EH (cell line): ENCODE results near the gene BMI1.

ENCODE experiments used
- DNase-seq: peaks from one replicate; pipeline ENCODE4 v3.0.0-alpha.2; 2015; ENCODE audit warnings: low read depth

BMI1 gene

DNA sequence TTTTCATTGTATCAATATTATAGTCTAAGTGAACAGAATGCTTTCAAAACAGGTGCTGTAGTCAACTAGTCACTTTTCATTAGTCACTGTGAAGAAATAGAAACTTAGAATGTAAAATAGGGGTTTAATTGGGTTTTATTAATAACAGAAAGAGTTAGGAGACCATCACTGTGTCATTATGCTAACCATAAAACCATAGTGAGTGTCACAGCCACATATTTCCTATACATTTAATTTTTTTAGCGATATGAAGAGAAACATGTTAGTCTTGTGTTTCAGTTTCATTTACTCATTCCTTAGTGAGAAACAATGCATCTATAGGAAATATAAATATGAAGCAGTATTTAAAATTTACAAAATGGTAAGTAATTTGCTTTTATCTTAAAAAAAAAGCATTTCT is 46.6 kb downstream of the BMI1 start:
- no peak for DNase-seq

DNA sequence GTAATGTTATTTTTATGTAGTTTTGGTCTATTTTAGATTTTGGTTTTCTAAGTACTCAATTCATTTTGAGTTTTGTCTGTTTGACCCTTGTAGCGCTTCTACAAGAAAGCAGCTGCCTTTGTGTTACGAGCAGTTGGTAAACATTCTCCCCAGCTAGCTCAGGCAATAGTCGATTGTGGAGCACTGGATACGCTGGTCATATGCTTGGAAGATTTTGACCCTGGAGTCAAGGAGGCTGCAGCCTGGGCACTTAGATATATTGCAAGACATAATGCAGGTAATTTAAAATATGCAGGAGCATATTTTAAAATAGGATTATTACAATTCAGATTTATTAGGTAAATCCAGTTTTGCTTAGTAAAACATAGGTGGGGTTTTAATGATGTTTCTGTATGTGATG is 47.5 kb downstream of the BMI1 start:
- no peak for DNase-seq

DNA sequence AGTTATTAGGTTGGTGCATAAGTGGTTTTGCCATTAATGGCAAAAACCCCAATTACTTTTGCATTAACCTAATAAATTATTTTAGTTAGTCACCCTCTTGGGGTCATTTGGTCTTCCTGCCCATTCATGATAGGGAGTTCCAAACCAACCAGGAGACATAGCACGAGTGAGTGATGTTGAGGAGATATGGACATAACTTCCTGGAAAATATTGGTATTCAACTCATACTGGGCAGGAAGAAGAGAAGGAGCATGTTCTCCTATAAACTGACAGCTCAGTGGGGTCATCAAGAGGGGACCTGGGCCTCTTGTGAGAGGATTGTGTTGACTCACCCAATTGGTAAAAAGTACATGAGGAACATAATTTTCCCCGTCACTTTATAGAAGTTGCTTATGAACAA is 48.1 kb downstream of the BMI1 start:
- no peak for DNase-seq

DNA sequence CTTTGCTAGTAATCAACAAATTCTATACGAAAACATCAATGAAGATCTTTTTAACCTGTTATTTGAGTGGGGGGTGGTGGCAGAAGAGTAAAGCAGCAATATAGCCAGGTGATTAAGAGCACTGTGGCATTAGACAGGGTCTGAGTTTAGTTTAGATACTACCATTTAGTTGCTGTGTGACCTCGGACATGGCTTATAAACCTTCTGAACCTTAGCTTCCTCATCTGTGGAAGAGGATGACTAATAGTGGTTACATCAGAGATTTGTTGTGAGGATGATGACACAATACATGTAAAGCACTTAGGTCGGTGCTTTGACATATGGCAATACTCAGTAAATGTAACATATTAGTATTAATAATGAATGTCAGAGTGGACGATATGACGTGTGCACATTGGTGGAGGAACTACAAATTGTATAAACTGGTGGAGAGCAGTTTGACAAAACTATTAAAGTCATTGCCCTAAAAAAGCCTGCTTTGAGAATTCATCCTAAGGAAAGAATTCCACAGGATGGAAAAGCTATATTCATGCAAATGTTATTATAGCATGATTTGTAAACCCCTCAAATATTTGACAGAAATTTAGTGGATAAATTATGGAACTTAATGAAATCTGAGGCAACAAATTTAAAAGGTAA is 48.7 kb downstream of the BMI1 start:
- peak; percentile 1 for DNase-seq

DNA sequence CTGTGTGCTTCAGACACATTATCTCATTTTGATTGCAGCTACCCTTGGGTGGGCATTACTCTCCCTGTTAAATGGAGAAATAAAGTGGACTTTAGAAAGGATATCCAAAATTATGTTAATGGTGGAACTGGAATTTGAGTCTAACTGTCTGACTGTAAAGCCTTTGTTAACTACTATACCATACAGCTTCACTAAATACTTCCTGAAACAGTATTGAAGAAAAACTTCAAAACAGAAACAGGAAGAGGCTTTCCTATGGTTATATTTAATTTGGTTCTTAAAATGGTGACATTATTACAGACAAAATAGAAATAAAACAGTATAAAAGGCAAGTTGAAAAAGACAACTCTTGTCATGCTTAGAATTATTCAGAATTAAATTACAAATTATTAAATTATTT is 49.4 kb downstream of the BMI1 start:
- no peak for DNase-seq

DNA sequence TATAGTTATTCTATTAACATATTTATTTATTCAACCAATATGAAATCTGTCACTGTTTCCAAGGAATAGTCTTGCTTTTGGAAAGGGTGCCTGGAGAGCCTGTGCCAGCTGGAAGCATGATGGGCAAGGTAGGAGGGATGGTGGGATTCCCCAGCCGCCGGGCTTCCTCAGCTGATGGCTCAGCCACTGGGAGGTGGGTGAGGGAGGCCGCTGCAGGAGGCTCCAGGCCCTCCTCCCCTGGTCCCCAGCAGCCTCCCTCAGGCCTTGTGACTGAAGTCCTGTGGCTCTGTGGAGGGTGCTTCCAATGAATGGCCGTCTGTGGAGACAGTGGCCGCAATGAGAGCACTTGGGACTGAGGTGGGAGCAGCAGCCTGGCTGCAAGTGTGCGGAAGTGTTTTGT is 51.4 kb downstream of the BMI1 start:
- DNase-seq = no peak

DNA sequence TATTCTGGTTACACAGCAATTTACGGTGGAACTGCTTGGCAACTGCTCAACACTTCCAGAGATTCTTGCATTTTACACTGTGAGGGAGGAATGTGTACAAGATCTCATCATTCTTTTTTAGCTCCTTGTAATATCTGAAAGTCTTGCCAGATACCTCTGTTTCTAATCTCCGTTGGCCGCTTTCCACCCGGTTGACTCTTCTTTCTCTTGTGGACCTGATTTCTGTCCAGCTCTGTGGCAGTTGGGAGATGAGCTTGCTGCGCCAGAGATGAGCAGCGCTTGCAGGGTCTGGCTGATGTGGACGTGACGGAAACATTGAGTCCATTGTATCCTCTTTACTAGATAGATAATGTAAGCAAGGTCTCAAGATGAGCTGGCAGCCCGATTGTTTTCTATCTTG is 52.0 kb downstream of the BMI1 start:
- DNase-seq = no peak

DNA sequence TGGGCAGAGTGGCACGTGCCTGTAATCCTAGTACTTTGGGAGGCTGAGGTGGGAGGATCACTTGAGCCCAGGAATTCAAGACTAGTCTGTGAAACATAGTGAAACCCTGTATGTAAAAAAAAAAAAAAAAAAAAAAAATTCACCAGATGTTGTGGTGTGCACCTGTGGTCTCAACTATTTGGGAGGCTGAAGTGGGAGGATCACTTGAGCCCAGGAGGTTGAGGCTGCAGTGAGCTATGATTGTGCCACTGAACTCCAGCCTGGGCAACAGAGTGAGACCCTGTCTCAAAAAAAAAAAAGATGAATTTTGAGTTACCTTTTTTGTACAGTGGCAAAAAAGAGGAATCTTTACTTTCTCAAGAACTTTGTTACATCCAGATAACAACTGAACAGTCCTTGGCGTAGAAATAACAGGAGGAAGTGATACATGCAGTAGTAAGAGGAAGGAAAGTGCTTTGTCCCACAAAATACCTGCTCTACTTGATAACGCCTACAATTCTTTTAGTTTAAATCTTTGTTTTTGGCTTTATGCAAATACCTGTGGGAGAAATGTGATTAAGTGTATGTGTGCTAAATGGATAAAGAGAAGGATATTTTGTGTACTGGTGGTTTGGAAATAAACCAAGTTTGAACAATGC is 53.7 kb downstream of the BMI1 start:
- DNase-seq = no peak

DNA sequence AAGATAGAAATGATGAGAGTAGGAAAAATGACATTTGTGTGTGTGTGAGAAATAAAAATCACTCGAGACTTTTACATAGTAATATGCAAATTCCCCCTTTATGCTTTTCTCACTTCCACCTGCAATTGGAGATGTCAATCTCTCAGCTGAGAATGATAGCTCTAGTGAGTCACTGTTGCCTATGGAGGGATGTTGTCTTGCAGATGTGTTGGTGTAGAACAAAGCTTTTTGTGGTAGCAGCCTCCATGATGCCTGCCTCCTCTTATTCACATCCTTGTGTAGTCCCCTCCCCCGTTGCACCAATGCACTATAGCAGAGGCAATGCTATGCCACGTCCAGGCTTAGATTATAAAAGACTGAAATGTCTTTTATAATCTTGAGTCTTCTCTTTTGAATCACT is 58.2 kb downstream of the BMI1 start:
- no peak for DNase-seq
